ENCODE measurements around the gene TTC16.
"Not testable (repeated sequence)": the region's sequence is repeated elsewhere in the genome, so short reads cannot be mapped to it uniquely, and the experiment has no call there.

TTC16 gene

DNA sequence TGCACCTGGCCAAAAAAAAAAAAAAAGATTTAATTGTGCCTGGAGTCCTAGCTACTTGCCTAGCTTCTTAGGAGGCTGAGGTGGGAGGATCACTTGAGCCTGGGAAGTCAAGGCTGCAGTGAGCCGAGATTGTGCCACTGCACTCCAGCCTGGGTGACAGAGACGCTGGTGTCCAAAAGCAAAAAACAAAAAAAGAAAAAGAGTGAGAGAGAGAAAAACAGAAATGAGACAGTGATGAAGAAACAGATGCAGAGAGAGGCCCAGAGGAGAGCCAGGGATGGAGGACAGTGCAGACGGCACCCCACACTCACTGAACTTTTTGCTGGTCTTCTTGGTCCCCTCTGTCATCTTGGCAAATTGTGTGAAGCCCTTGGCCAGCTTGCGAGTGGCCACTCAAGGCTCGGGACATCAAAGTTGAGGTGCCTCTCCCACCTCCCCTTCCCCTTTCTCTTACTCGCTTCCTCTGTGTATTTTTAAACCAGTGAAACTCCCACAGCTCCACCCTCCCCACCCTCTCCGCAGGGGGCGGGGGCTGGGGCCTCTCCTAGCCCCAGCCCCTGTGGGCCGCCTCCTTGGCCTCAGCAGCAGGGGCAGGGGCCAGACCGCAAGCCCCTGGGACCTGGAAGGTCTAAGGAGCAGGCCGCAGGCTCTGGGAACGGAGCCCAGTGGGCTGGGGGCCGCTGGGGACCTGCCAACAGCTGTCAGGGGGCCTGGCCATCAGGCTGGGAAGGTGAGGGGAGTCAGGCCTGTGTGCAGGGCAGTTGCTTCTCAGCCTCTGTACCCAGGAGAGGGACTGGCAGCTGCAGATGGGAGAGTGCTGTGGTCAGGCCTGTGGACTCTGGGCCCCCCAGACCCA lies 62.6 kb downstream of the TTC16 start, which contains the start of gene SH2D3C:
TSS of gene SH2D3C (minus strand) at position 387 of the 856 bp plus-strand sequence. CDS start at position 348, 39 bp downstream.
- DNase-seq, result peak; percentile 76
- Mint-ChIP-seq H3K9me3 (no peaks in the 10 kb centered on the region), H3K4me3 (peak within 1 kb of the TSS; percentile 89), H3K27me3 (no peaks in the 10 kb centered on the region), H3K36me3 (peaks cover 30% of the 10 kb centered on the region), H3K4me1 (peaks cover 67% of the 10 kb centered on the region), H3K27ac (peak within 1 kb of the TSS; percentile 99)
- CTCF ChIA-PET, result interaction anchor here (0.8 to 2.5 kb wide), 5 partner anchors 8 to 142 kb away, joined by 3 to 7 read pairs (median 5); partner anchors contain the start of gene TOR2A

DNA sequence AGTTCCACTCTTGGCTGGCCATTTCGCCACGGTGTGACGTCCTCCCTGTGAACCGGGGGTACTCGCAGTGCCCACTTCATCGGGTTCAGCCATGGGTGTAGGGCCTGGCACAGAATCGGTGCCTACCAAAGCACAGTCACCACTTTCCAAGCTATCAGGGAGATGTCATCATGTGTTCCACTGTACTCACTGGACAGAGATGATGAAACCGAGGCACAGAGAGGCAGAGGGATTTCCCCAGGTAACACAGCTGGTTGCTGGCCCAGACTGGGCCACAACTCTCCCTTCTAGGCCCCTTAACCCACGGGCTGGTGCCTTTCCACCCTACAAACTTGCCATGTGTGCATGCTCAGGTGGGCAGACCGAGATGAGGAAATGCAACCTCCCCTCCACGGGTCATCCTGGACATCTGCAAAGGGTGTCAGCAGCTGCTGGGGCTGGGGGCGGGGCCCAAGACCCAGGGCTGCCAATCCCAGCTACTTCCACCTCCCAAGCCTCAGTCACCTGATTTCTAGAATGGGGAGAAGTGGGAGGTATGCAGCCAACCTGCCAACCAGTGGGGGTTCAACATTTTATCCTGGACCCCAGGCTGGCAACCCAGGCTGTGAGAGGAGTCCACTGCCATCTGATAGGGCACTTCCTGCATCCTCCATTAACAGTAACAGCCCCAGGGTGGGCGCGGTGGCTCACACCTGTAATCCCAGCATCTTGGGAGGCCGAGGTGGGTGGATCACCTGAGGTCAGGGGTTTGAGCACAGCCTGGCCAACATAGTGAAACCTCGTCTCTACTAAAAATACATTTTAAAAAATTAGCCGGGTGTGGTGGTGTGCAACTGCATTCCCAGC lies 63.5 kb downstream of the TTC16 start:
- CTCF ChIA-PET, result interaction anchor here (0.8 to 2.5 kb wide), 5 partner anchors 9 to 141 kb away, joined by 3 to 7 read pairs (median 5); partner anchors contain the start of gene TOR2A
- H3K9me3 Mint-ChIP-seq, result no peaks in the 10 kb centered on the region
- H3K27ac Mint-ChIP-seq, result peak overlapping the region; percentile 99
- no peaks in the 10 kb centered on the region for H3K27me3 Mint-ChIP-seq
- H3K36me3 Mint-ChIP-seq, result peaks cover 21% of the 10 kb centered on the region
- DNase-seq, result peak; percentile 65
- peaks cover 70% of the 10 kb centered on the region for H3K4me1 Mint-ChIP-seq
- H3K4me3 Mint-ChIP-seq, result peak overlapping the region; percentile 89

DNA sequence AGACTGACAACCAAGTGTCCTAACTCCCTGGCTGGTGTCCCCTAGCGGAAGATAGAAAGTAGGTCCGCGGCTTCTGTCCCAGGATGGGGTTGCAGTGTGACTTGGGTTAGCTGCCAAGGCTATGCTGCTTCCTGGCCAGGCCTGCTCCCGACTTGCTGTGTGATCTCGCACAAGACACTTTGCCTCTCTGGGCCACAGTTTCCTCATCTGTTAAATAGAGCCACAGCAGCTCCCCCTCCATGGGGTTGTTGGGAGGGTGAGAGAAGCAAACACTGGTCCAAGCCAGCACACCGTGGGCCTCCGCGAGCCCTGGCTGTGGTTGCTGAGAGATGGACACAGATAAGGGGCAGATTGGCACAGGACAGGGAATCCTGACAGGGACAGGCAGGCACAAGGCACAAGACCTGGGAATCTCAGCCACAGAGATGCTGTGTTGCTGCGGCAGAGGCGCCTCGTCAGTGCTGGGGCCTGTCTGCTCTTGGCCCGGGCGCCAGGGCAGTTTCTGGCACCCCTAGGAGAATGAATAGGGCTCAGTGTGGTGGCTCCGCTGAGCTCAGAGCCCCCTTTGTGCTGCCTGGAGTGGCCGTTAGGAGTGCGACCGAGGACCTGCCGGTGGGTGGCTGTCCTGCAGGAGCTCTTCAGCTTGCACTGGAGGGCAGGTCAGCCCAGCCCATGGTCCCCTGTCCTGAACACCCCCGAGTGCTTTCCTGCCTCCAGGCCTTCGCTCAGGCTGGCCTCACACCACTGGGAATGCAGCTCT lies 64.4 kb downstream of the TTC16 start:
- CTCF ChIA-PET, result interaction anchor here (0.6 to 2.5 kb wide), 3 partner anchors 13 to 45 kb away, joined by 3 to 7 read pairs (median 3); partner anchors contain the start of gene TOR2A
- H3K27ac Mint-ChIP-seq, result peak overlapping the region; percentile 99
- H3K27me3 Mint-ChIP-seq, result no peaks in the 10 kb centered on the region
- DNase-seq, result no peak
- H3K4me1 Mint-ChIP-seq, result peaks cover 69% of the 10 kb centered on the region
- peaks cover 19% of the 10 kb centered on the region for H3K36me3 Mint-ChIP-seq
- no peak overlapping the region for H3K4me3 Mint-ChIP-seq
- H3K9me3 Mint-ChIP-seq, result no peaks in the 10 kb centered on the region

DNA sequence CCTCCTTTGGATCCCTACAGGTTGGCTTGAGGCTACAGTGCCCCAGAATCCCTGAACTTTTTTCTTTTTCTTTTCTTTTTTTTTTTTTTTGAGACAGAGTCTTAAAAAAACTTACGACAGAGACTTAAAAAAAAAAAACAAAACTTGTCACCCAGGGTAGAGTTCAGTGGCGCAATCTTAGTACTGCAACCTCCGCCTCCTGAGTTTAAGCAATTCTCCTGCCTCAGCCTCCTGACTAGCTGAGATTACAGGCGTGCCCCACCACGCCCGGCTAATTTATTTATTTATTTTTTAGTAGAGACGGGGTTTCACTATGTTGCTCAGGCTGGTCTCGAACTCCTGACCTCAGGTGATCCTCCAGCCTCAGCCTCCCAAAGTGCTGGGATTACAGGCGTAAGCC lies 65.0 kb downstream of the TTC16 start:
- Mint-ChIP-seq H3K36me3 (peaks cover 19% of the 10 kb centered on the region), H3K27ac (peak overlapping the region; percentile 11)
- not testable (repeated sequence) for H3K27me3 Mint-ChIP-seq

More for the DNA sequence above, 65.0 kb downstream of the TTC16 start:
- DNase-seq, H3K4me3 Mint-ChIP-seq, H3K9me3 Mint-ChIP-seq: not testable (repeated sequence)
- H3K4me1 Mint-ChIP-seq, result peaks cover 67% of the 10 kb centered on the region
- CTCF ChIA-PET, result interaction anchor here (0.8 kb wide), 1 partner anchor 46 kb away, joined by 3 read pairs; the partner anchor contains the start of gene TOR2A

Data from activated naive CD4-positive, alpha-beta T cell treated with anti-CD3 and anti-CD28 coated beads, Interleukin-2, amount 10 ng/mL, durations not matched to agents 7 days and 5 days (primary cell).